Measurements from ENCODE around the gene GTPBP2.

DNA sequence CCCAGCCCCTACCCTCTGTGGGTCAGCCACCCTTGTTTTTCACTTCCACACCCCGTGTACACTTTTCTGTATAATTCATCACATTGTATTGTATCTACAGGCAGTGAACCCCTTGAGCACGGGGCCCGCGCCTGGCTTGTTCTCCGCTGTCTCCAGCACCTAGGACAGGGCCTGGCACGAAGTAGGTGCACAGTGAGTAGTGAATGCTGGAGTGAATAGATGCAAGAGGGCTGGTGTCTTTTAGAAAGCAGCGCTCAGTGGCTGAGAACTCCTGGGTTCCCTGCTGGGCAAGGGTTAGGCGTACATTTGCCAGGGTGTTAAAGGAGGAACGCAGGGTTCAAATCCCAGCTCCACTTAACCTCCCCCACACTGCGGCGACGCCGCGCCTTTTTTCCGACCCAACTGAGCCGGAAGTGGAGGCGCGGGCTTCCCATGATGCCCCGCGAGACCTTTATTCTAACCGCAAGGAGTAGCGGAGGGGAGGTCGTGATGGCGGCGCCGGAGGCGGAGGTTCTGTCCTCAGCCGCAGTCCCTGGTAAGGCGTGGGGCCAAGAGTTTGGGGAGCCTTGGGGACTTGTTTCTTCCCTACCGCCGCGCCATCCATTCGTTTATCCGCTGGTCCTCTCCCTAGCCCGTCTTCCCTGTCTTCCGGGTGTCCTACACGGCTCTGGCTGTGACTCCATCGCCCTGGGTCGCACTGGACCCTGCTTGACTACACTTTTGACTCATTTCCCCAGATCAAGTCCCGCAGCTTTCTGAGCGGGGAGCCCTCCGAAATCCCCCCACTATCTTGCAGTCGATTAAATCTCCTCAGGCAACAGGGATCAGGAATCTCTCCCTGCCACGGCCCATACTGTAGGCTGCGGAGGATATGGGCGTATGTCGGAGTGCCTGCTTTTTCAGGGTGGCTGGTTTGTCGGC is 6.6 kb upstream of the GTPBP2 start, which contains the start of gene MAD2L1BP:
- TF ChIP-seq, protein P1, sequence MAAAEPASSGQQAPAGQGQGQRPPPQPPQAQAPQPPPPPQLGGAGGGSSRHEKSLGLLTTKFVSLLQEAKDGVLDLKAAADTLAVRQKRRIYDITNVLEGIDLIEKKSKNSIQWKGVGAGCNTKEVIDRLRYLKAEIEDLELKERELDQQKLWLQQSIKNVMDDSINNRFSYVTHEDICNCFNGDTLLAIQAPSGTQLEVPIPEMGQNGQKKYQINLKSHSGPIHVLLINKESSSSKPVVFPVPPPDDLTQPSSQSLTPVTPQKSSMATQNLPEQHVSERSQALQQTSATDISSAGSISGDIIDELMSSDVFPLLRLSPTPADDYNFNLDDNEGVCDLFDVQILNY (CRISPR knock-in tag; IDR thresholded peaks at IDR 0.05): peak; percentile 57; the same call in 1 of the 2 replicates
- TF ChIP-seq, protein P2, sequence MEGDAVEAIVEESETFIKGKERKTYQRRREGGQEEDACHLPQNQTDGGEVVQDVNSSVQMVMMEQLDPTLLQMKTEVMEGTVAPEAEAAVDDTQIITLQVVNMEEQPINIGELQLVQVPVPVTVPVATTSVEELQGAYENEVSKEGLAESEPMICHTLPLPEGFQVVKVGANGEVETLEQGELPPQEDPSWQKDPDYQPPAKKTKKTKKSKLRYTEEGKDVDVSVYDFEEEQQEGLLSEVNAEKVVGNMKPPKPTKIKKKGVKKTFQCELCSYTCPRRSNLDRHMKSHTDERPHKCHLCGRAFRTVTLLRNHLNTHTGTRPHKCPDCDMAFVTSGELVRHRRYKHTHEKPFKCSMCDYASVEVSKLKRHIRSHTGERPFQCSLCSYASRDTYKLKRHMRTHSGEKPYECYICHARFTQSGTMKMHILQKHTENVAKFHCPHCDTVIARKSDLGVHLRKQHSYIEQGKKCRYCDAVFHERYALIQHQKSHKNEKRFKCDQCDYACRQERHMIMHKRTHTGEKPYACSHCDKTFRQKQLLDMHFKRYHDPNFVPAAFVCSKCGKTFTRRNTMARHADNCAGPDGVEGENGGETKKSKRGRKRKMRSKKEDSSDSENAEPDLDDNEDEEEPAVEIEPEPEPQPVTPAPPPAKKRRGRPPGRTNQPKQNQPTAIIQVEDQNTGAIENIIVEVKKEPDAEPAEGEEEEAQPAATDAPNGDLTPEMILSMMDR (IDR thresholded peaks at IDR 0.05): no peak
- TF ChIP-seq ZNF396 (CRISPR knock-in tag; IDR thresholded peaks at IDR 0.05; ENCODE audit: borderline replicate concordance) (no peak), ETV6 (CRISPR knock-in tag; IDR thresholded peaks at IDR 0.05) (0 out of 2 replicates have a peak, but pooled peaks have one; percentile 29), MYBL2 (CRISPR knock-in tag; IDR thresholded peaks at IDR 0.05) (no peak), SMAD4 (CRISPR knock-in tag; IDR thresholded peaks at IDR 0.05) (no peak)
- TF ChIP-seq, protein P3, sequence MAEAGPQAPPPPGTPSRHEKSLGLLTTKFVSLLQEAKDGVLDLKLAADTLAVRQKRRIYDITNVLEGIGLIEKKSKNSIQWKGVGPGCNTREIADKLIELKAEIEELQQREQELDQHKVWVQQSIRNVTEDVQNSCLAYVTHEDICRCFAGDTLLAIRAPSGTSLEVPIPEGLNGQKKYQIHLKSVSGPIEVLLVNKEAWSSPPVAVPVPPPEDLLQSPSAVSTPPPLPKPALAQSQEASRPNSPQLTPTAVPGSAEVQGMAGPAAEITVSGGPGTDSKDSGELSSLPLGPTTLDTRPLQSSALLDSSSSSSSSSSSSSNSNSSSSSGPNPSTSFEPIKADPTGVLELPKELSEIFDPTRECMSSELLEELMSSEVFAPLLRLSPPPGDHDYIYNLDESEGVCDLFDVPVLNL (CRISPR knock-in tag; IDR thresholded peaks at IDR 0.05; ENCODE audit: borderline replicate concordance, low read depth): no peak
- TF ChIP-seq, protein P4, sequence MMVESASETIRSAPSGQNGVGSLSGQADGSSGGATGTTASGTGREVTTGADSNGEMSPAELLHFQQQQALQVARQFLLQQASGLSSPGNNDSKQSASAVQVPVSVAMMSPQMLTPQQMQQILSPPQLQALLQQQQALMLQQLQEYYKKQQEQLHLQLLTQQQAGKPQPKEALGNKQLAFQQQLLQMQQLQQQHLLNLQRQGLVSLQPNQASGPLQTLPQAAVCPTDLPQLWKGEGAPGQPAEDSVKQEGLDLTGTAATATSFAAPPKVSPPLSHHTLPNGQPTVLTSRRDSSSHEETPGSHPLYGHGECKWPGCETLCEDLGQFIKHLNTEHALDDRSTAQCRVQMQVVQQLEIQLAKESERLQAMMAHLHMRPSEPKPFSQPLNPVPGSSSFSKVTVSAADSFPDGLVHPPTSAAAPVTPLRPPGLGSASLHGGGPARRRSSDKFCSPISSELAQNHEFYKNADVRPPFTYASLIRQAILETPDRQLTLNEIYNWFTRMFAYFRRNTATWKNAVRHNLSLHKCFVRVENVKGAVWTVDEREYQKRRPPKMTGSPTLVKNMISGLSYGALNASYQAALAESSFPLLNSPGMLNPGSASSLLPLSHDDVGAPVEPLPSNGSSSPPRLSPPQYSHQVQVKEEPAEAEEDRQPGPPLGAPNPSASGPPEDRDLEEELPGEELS (CRISPR knock-in tag; IDR thresholded peaks at IDR 0.05): no peak
